Lower lobe of right lung (tissue), 2 donors: ENCODE data around the gene CDH23. TPM values are rescaled to one million over a fixed set of nuclear protein-coding genes. Genes with fewer than 3 reads are reported as not detected.

Source experiments
- ATAC-seq, 2 donors: fragments of 200-7000 bp; cut with Tn5 transposase; one replicate each; pipeline ENCODE4 v1.9.1; 2020 to 2022; ENCODE audit warnings: mild to moderate bottlenecking in 2 of 2, moderate library complexity in 2 of 2
- DNase-seq: peaks from one replicate; pipeline ENCODE4 v3.0.0-alpha.2; 2020
- H3K27ac ChIP-seq: fragments of 200-600 bp; one replicate; pipeline ENCODE4 v1.8.0; 2022
- H3K27me3 ChIP-seq: fragments of 200-600 bp; one replicate; pipeline ENCODE4 v1.8.0; 2022; ENCODE audit warnings: low read depth
- H3K36me3 ChIP-seq: fragments of 200-600 bp; one replicate; pipeline ENCODE4 v1.8.0; 2022; ENCODE audit warnings: mild to moderate bottlenecking
- H3K4me1 ChIP-seq: fragments of 200-600 bp; one replicate; pipeline ENCODE4 v1.8.0; 2022
- H3K4me3 ChIP-seq: fragments of 200-600 bp; one replicate; pipeline ENCODE4 v1.8.0; 2022; ENCODE audit warnings: mild to moderate bottlenecking
- H3K9me3 ChIP-seq: fragments of 200-600 bp; one replicate; pipeline ENCODE4 v1.8.0; 2022
- CTCF ChIP-seq: fragments of 200-600 bp; IDR thresholded peaks from one replicate; pipeline ENCODE4 v1.8.0; 2022; ENCODE audit warnings: antibody characterized with exemption, mild to moderate bottlenecking
- intact Hi-C: fragments of 100-400 bp; cut with DNase I; formaldehyde crosslinking; loops from one replicate; pipeline ENCODE4 v1.11.0; 2022
- total RNA-seq: library from RNA; stranded (reverse); fragmentation: NEBNext Ultra II Directional; extraction: Animal tissue kit (Norgen Biotek cat#: 25700); gene quantifications from one replicate; pipeline ENCODE4 v1.2.1, GENCODE V29; 2021
- donor health status: DM: no; HTN: yes; CAD: no; lungs with severe emphysema.

The CDH23 gene
- total RNA-seq, 1 donor from 2014 or later = 9.4 TPM

GRCh38 chr10:71727738-71728737, 331.3 kb downstream of the CDH23 start:
- ATAC-seq = peak; percentile 59 to 64

GRCh38 chr10:71729161-71729636, 332.5 kb downstream of the CDH23 start:
- no peak overlapping the region for H3K4me3 ChIP-seq
- H3K27me3 ChIP-seq = no peaks in the 10 kb centered on the region
- peak overlapping the region; percentile 87 for H3K27ac ChIP-seq
- H3K4me1 ChIP-seq = peaks cover 52% of the 10 kb centered on the region
- DNase-seq = peak; percentile 73
- ATAC-seq = peak; percentile 43 to 55
- intact Hi-C loops = no loop called here
- no peak for TF ChIP-seq CTCF
- no peaks in the 10 kb centered on the region for H3K9me3 ChIP-seq
- no peaks in the 10 kb centered on the region for H3K36me3 ChIP-seq

More at GRCh38 chr10:71727738-71728737, 331.3 kb downstream of the CDH23 start:
- no peaks in the 10 kb centered on the region for H3K36me3 ChIP-seq
- TF ChIP-seq CTCF = no peak
- no peaks in the 10 kb centered on the region for H3K27me3 ChIP-seq
- peaks cover 52% of the 10 kb centered on the region for H3K4me1 ChIP-seq
- peak overlapping the region; percentile 87 for H3K27ac ChIP-seq
- peak overlapping the region; percentile 3 for H3K4me3 ChIP-seq
- H3K9me3 ChIP-seq = no peaks in the 10 kb centered on the region
- DNase-seq = peak; percentile 74
- intact Hi-C loops = no loop called here

- intact Hi-C loops = no loop called here
- no peak overlapping the region for H3K27ac ChIP-seq
- H3K4me3 ChIP-seq = no peak overlapping the region
- no peak for TF ChIP-seq CTCF
- no peaks in the 10 kb centered on the region for H3K27me3 ChIP-seq
- no peaks in the 10 kb centered on the region for H3K36me3 ChIP-seq
- no peaks in the 10 kb centered on the region for H3K9me3 ChIP-seq
- H3K4me1 ChIP-seq = peaks cover 54% of the 10 kb centered on the region
- ATAC-seq (no peak), DNase-seq (no peak)
Measured at GRCh38 chr10:71731791-71732190, 335.1 kb downstream of the CDH23 start.

- ATAC-seq (no peak), DNase-seq (no peak)
- H3K4me1 ChIP-seq = peaks cover 43% of the 10 kb centered on the region
- TF ChIP-seq CTCF = no peak
- no peak overlapping the region for H3K4me3 ChIP-seq
- intact Hi-C loops = no loop called here
- H3K27ac ChIP-seq = peak overlapping the region; percentile 77
- H3K27me3 ChIP-seq = no peaks in the 10 kb centered on the region
- no peaks in the 10 kb centered on the region for H3K9me3 ChIP-seq
- no peaks in the 10 kb centered on the region for H3K36me3 ChIP-seq
Measured at GRCh38 chr10:71734797-71735196, 338.1 kb downstream of the CDH23 start.

- Histone ChIP-seq H3K4me3 (no peak overlapping the region), H3K9me3 (no peaks in the 10 kb centered on the region), H3K36me3 (no peaks in the 10 kb centered on the region), H3K27ac (peak overlapping the region; percentile 77), H3K27me3 (no peaks in the 10 kb centered on the region), H3K4me1 (peaks cover 45% of the 10 kb centered on the region)
- TF ChIP-seq CTCF = no peak
- peak; percentile 55 to 68 for ATAC-seq
- DNase-seq = no peak
- intact Hi-C loops = no loop called here
Measured at GRCh38 chr10:71735709-71736569, 339.2 kb downstream of the CDH23 start.
